ENCODE measurements around the gene PRRG1.
"Not testable (repeated sequence)": the region's sequence is repeated elsewhere in the genome, so short reads cannot be mapped to it uniquely, and the experiment has no call there.

The PRRG1 gene

GRCh38 chrX:37378830-37379229 is 29.7 kb downstream of the PRRG1 start:
- no peak for DNase-seq

- no peak for DNase-seq
Measured at GRCh38 chrX:37380256-37380655, 31.1 kb downstream of the PRRG1 start.

GRCh38 chrX:37380924-37381323 is 31.8 kb downstream of the PRRG1 start:
- no peak for DNase-seq

- DNase-seq, result no peak
Measured at GRCh38 chrX:37383313-37383712, 34.1 kb downstream of the PRRG1 start.

GRCh38 chrX:37388413-37388812 is 39.2 kb downstream of the PRRG1 start:
- no peak for DNase-seq

- no peak for DNase-seq
Measured at GRCh38 chrX:37405956-37406355, 56.8 kb downstream of the PRRG1 start.

- DNase-seq, result no peak
Measured at GRCh38 chrX:37407736-37408135, 58.6 kb downstream of the PRRG1 start.

GRCh38 chrX:37409278-37409677 is 60.1 kb downstream of the PRRG1 start:
- no peak for DNase-seq

- no peak for DNase-seq
Measured at GRCh38 chrX:37420185-37420584, 71.0 kb downstream of the PRRG1 start.

- DNase-seq, result no peak
Measured at GRCh38 chrX:37420756-37421155, 71.6 kb downstream of the PRRG1 start.

- no peak for DNase-seq
Measured at GRCh38 chrX:37424000-37424429, 74.9 kb downstream of the PRRG1 start.

GRCh38 chrX:37425370-37425769 is 76.2 kb downstream of the PRRG1 start:
- no peak for DNase-seq

GRCh38 chrX:37428962-37429361 is 79.8 kb downstream of the PRRG1 start:
- DNase-seq, result not testable (repeated sequence)

GRCh38 chrX:37434362-37434761 is 85.2 kb downstream of the PRRG1 start:
- no peak for DNase-seq

- DNase-seq, result no peak
Measured at GRCh38 chrX:37437160-37437559, 88.0 kb downstream of the PRRG1 start.

- DNase-seq, result no peak
Measured at GRCh38 chrX:37441377-37441776, 92.2 kb downstream of the PRRG1 start.

GRCh38 chrX:37445182-37445581 is 96.0 kb downstream of the PRRG1 start:
- no peak for DNase-seq

- no peak for DNase-seq
Measured at GRCh38 chrX:37453821-37454220, 104.7 kb downstream of the PRRG1 start.

- no peak for DNase-seq
Measured at GRCh38 chrX:37454537-37455285, 105.5 kb downstream of the PRRG1 start.

- no peak for DNase-seq
Measured at GRCh38 chrX:37455381-37455780, 106.2 kb downstream of the PRRG1 start.

- not testable (repeated sequence) for DNase-seq
Measured at GRCh38 chrX:37460285-37460684, 111.1 kb downstream of the PRRG1 start.

- DNase-seq, result no peak
Measured at GRCh38 chrX:37462346-37462745, 113.2 kb downstream of the PRRG1 start.

- DNase-seq, result no peak
Measured at GRCh38 chrX:37468124-37468739, 119.1 kb downstream of the PRRG1 start.

GRCh38 chrX:37470711-37471110 is 121.5 kb downstream of the PRRG1 start:
- DNase-seq, result no peak

- no peak for DNase-seq
Measured at GRCh38 chrX:37472836-37473235, 123.7 kb downstream of the PRRG1 start.

Data from CD4-positive, alpha-beta T cell treated with Interleukin-17A for 4 hours (primary cell).